Measurements from ENCODE around the gene BHLHE40. TPM values are rescaled to one million over a fixed set of nuclear protein-coding genes. Genes with fewer than 3 reads are reported as not detected.

Gene BHLHE40
- total and polyA plus RNA-seq, 2 of the 13 experiments (the other 11 are each of a cell fraction or from before 2014, with no cell fraction given): 1.8 to 51.0 TPM

GRCh38 chr3:4999531-5000184 lies 20.4 kb downstream of the BHLHE40 start:
- Histone ChIP-seq H3K79me2 (ENCODE audit: insufficient read depth, low read length) (no peaks in the 10 kb centered on the region), H3K4me2 (ENCODE audit: low read depth, low read length) (no peak overlapping the region), H3K9ac (ENCODE audit: insufficient read depth, low read depth, low read length) (no peak overlapping the region), H2AFZ (ENCODE audit: low read length) (no peak overlapping the region), H3K9me3 (ENCODE audit: low read length) (no peaks in the 10 kb centered on the region), H4K20me1 (ENCODE audit: insufficient read depth, low read length) (no peaks in the 10 kb centered on the region), H3K4me3 (replicated peaks in 1 of 3; ENCODE audit: insufficient read depth in 1 of 3, low read depth in 2 of 3, low read length in 3 of 3) (no peak overlapping the region), H3K27ac (ENCODE audit: extremely low read length, insufficient read depth, low read length) (no peak overlapping the region), H3K27me3 (ENCODE audit: control insufficient read depth in 1 of 2, insufficient read depth in 2 of 2, low read length in 2 of 2) (peaks cover 3 to 22% of the 10 kb centered on the region in 2 experiments; a peak in 4 of 5 replicates), H3K4me1 (ENCODE audit: insufficient read depth, low read length) (peaks cover 40% of the 10 kb centered on the region), H3K36me3 (replicated peaks in 1 of 2; ENCODE audit: control insufficient read depth in 1 of 2, insufficient read depth in 2 of 2, low read length in 2 of 2) (no peaks in the 10 kb centered on the region)
- intact Hi-C loops (cut with micrococcal nuclease; ENCODE audit: unreplicated experiment): no loop called here
- DNase-seq (ENCODE audit: low spot score) (no peak), FAIRE-seq (no peak), ATAC-seq (no peak)
- no TSS peak for BruUV-seq (replicated peaks)
- TF ChIP-seq ZFX (CRISPR knock-in tag; IDR thresholded peaks at IDR 0.05; ENCODE audit: low read depth): 0 out of 2 replicates have a peak, but pooled peaks have one; percentile 25
- TF ChIP-seq IKZF5 (CRISPR knock-in tag; IDR thresholded peaks at IDR 0.05): no peak
- TF ChIP-seq CBFB (CRISPR knock-in tag; IDR thresholded peaks at IDR 0.05): no peak
- peak; percentile 27; the same call in 1 of the 2 replicates for TF ChIP-seq SALL1 (CRISPR knock-in tag; IDR thresholded peaks at IDR 0.05)
- TF ChIP-seq ZNF782 (CRISPR knock-in tag; IDR thresholded peaks at IDR 0.05; ENCODE audit: borderline replicate concordance): no peak
- no peak for TF ChIP-seq KMT2B (CRISPR knock-in tag; IDR thresholded peaks at IDR 0.05)
- TF ChIP-seq MAX (IDR thresholded peaks at IDR 0.05): 0 out of 2 replicates have a peak, but pooled peaks have one; percentile 27
- no peak for TF ChIP-seq TFE3 (CRISPR knock-in tag; IDR thresholded peaks at IDR 0.05)
- WGBS (ENCODE audit: low lambda C conversion rate): 28% methylated on average over 5 of the region's 6 CpGs
- in situ Hi-C loops (cut with HindIII; ENCODE audit: extremely low pct_ligation_motif_present, low pct_unique_long_range_greater_than_20kb): no loop called here
- ChIA-PET CTCF (ENCODE audit: low intra/inter-chr PET ratio, low total read pairs) (no interaction called here), POLR2A (no interaction called here)
